Keratinocyte (primary cell): ENCODE measurements around the gene MXRA7. TPM values are rescaled to one million over a fixed set of nuclear protein-coding genes. Genes with fewer than 3 reads are reported as not detected.

ENCODE experiments used
- DNase-seq: peaks from one replicate; pipeline ENCODE4 v3.0.0-alpha.2; 2011; ENCODE audit warnings: low read depth, missing footprints, low spot score
- FAIRE-seq: peaks from 2 replicates; lab custom pipeline; 2011; peaks lifted over from hg19 to GRCh38; lab: Jason Lieb, UNC
- H2AFZ ChIP-seq: 2 replicates; pipeline ENCODE4 v1.6.0; 2012; ENCODE audit warnings: low read length, control low read depth, inconsistent platforms; ENCODE audit not compliant: control insufficient read depth
- H3K27ac ChIP-seq: 2 replicates; pipeline ENCODE4 v1.5.1; 2011; ENCODE audit warnings: low read length; ENCODE audit not compliant: control insufficient read depth, insufficient read depth
- H3K27me3 ChIP-seq: 3 replicates; pipeline ENCODE4 v1.6.0; 2011; ENCODE audit warnings: low read length; ENCODE audit not compliant: control insufficient read depth, insufficient read depth; ENCODE audit errors: extremely low read depth
- H3K36me3 ChIP-seq, 2 experiments: 2 replicates in 1 of 2; 3 replicates in 1 of 2; pipeline ENCODE4 v1.5.1; 2011; ENCODE audit warnings: low read length in 2 of 2, mild to moderate bottlenecking in 1 of 2; ENCODE audit not compliant: control insufficient read depth in 2 of 2, insufficient read depth in 2 of 2; ENCODE audit errors: extremely low read depth in 1 of 2
- H3K4me1 ChIP-seq: 3 replicates; pipeline ENCODE4 v1.5.1; 2011; ENCODE audit warnings: low read length; ENCODE audit not compliant: control insufficient read depth, insufficient read depth; ENCODE audit errors: extremely low read depth
- H3K4me2 ChIP-seq: 3 replicates; pipeline ENCODE4 v1.6.0; 2011; ENCODE audit warnings: low read depth, low read length; ENCODE audit not compliant: control insufficient read depth, insufficient read depth; ENCODE audit errors: extremely low read depth
- H3K4me3 ChIP-seq, 3 experiments: fragments of 200-600 bp in 1 of 3; sonication (generic) in 1 of 3; 2 replicates in 2 of 3; 3 replicates in 1 of 3; pipeline ENCODE4 v1.5.1; 2011 to 2016; ENCODE audit warnings: low read length in 3 of 3, mild to moderate bottlenecking in 3 of 3, control low read depth in 2 of 3, inconsistent platforms in 1 of 3, low read depth in 1 of 3, mixed read lengths in 1 of 3, mixed run types in 1 of 3, moderate library complexity in 1 of 3; ENCODE audit not compliant: control insufficient read depth in 2 of 3, insufficient read depth in 2 of 3; ENCODE audit errors: extremely low read depth in 1 of 3
- H3K79me2 ChIP-seq: 2 replicates; pipeline ENCODE4 v1.6.0; 2012; ENCODE audit warnings: low read length; ENCODE audit not compliant: control insufficient read depth, insufficient read depth
- H3K9ac ChIP-seq: 3 replicates; pipeline ENCODE4 v1.6.0; 2011; ENCODE audit warnings: low read length; ENCODE audit not compliant: control insufficient read depth, insufficient read depth; ENCODE audit errors: extremely low read depth
- H3K9me1 ChIP-seq: 3 replicates; pipeline ENCODE4 v1.6.0; 2011; ENCODE audit warnings: low read length; ENCODE audit not compliant: control insufficient read depth, insufficient read depth; ENCODE audit errors: extremely low read depth
- H3K9me3 ChIP-seq: 2 replicates; pipeline ENCODE4 v1.5.1; 2012; ENCODE audit warnings: low read depth, low read length; ENCODE audit not compliant: control insufficient read depth
- H4K20me1 ChIP-seq: 3 replicates; pipeline ENCODE4 v1.6.0; 2011; ENCODE audit warnings: low read length; ENCODE audit not compliant: control insufficient read depth, insufficient read depth; ENCODE audit errors: extremely low read depth
- EZH2 ChIP-seq: IDR thresholded peaks from one replicate; pipeline ENCODE4 v1.6.1; 2012; ENCODE audit warnings: inconsistent platforms, mild to moderate bottlenecking, low read length, moderate library complexity
- dilution Hi-C: fragments of 300-500 bp; cut with MboI; formaldehyde crosslinking; loops from one replicate; pipeline ENCODE4 v1.7.0; 2020; ENCODE audit warnings: low sequenced_read_pairs; ENCODE audit not compliant: extremely low pct_ligation_motif_present
- polyA plus RNA-seq, 5 experiments: library from polyadenylated mRNA; depleted of rRNA in 3 of 5; stranded (reverse) in 3 of 5; stranded (forward) in 1 of 5; unstranded in 1 of 5; fragments of >200 nt; gene quantifications; 1 replicate in 1 of 5; 2 replicates in 3 of 5; 3 replicates in 1 of 5; pipeline versions ENCODE4 v1.2.1 to v1.2.3, GENCODE V29; 2011 to 2012; ENCODE audit warnings: missing spikeins in 2 of 5, low read depth in 1 of 5, low replicate concordance in 1 of 5
- TF ChIP-seq, protein P1 (sequence below), 3 experiments: IDR thresholded peaks in 1 of 3; conservative IDR thresholded peaks in 1 of 3; optimal IDR thresholded peaks in 1 of 3; 2 replicates in 2 of 3; 3 replicates in 1 of 3; pipeline versions ENCODE3 to v1.5.1; 2011; ENCODE audit warnings: low read length in 3 of 3, mild to moderate bottlenecking in 3 of 3, moderate library complexity in 2 of 3, control low read depth in 1 of 3, inconsistent platforms in 1 of 3; ENCODE audit not compliant: insufficient read depth in 2 of 3; ENCODE audit errors: extremely low read depth in 1 of 3

The MXRA7 gene
- polyA plus RNA-seq, 1 donor (not counting 4 experiments of a cell fraction or from before 2014, with no cell fraction given): 118 TPM

GRCh38 chr17:76673729-76674128, 37.0 kb downstream of the MXRA7 start:
- H3K36me3 ChIP-seq: no peaks in the 10 kb centered on the region
- H2AFZ ChIP-seq: no peak overlapping the region
- no peaks in the 10 kb centered on the region for H3K27me3 ChIP-seq
- no peak overlapping the region for H3K27ac ChIP-seq
- H3K9me3 ChIP-seq: no peaks in the 10 kb centered on the region
- H3K79me2 ChIP-seq: no peaks in the 10 kb centered on the region
- DNase-seq: no peak
- dilution Hi-C loops: no loop called here
- H3K4me3 ChIP-seq: no peak overlapping the region
- H4K20me1 ChIP-seq: no peaks in the 10 kb centered on the region
- FAIRE-seq: no peak
- no peak overlapping the region for H3K9ac ChIP-seq
- no peak overlapping the region for H3K4me2 ChIP-seq
- no peaks in the 10 kb centered on the region for H3K9me1 ChIP-seq
- H3K4me1 ChIP-seq: peaks cover 17% of the 10 kb centered on the region
- TF ChIP-seq, protein P1, sequence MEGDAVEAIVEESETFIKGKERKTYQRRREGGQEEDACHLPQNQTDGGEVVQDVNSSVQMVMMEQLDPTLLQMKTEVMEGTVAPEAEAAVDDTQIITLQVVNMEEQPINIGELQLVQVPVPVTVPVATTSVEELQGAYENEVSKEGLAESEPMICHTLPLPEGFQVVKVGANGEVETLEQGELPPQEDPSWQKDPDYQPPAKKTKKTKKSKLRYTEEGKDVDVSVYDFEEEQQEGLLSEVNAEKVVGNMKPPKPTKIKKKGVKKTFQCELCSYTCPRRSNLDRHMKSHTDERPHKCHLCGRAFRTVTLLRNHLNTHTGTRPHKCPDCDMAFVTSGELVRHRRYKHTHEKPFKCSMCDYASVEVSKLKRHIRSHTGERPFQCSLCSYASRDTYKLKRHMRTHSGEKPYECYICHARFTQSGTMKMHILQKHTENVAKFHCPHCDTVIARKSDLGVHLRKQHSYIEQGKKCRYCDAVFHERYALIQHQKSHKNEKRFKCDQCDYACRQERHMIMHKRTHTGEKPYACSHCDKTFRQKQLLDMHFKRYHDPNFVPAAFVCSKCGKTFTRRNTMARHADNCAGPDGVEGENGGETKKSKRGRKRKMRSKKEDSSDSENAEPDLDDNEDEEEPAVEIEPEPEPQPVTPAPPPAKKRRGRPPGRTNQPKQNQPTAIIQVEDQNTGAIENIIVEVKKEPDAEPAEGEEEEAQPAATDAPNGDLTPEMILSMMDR (optimal IDR thresholded peaks at IDR 0.05 in 1 of 3, IDR thresholded peaks at IDR 0.05 in 1 of 3, conservative IDR thresholded peaks at IDR 0.05 in 1 of 3; ENCODE audit: extremely low read depth in 1 of 3, insufficient read depth in 2 of 3, low read length in 3 of 3): no peak
- TF ChIP-seq EZH2: no peak

DNA sequence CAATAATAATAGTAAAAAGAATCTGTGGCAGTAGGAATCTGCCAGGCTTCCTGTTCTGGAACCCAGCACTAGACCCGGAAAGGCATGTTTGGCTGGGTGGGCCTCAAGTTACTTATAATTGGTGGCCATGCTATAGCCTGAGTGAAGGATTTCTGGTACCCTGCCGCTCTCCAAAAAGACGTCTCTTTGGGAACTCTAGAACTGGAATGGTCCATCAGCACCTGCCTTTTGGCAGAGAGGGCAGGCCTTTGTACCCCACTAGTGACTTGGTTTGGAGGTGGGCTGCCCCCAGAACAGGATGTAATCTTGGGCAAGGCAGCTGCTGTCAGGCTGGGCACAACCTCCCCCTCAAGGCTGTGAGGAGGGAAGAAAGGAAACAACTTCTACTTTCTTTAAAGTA, 37.9 kb downstream of the MXRA7 start:
- H2AFZ ChIP-seq: no peak overlapping the region
- H3K9ac ChIP-seq: no peak overlapping the region
- no peak overlapping the region for H3K27ac ChIP-seq
- no peaks in the 10 kb centered on the region for H3K79me2 ChIP-seq
- no peaks in the 10 kb centered on the region for H3K36me3 ChIP-seq
- no peaks in the 10 kb centered on the region for H3K9me1 ChIP-seq
- H4K20me1 ChIP-seq: no peaks in the 10 kb centered on the region
- TF ChIP-seq, protein P1 (optimal IDR thresholded peaks at IDR 0.05 in 1 of 3, IDR thresholded peaks at IDR 0.05 in 1 of 3, conservative IDR thresholded peaks at IDR 0.05 in 1 of 3; ENCODE audit: extremely low read depth in 1 of 3, insufficient read depth in 2 of 3, low read length in 3 of 3): no peak
- H3K9me3 ChIP-seq: no peaks in the 10 kb centered on the region
- no peaks in the 10 kb centered on the region for H3K27me3 ChIP-seq
- dilution Hi-C loops: no loop called here
- peak overlapping the region; percentile 71 for H3K4me2 ChIP-seq
- DNase-seq (no peak), FAIRE-seq (no peak)
- H3K4me3 ChIP-seq: no peak overlapping the region
- H3K4me1 ChIP-seq: peaks cover 21% of the 10 kb centered on the region
